H1 (cell line): ENCODE results near the gene ZDHHC8.

Experiments
- EZH2 ChIP-seq: fragments of 200-600 bp; sonication (generic); IDR thresholded peaks from 2 replicates; pipeline ENCODE4 v1.7.1; 2012; ENCODE audit warnings: low read depth, mild to moderate bottlenecking, moderate library complexity, low read length, inconsistent platforms; ENCODE audit not compliant: severe bottlenecking
- JUN ChIP-seq: IDR thresholded peaks from 2 replicates; pipeline ENCODE4 v1.6.1; 2011; ENCODE audit warnings: low read depth, mild to moderate bottlenecking, improper control_type of control experiment, low read length
- POLR2A ChIP-seq, 2 experiments: IDR thresholded peaks; 1 replicate in 1 of 2; 2 replicates in 1 of 2; pipeline ENCODE4 v1.6.1; 2011; ENCODE audit warnings: low read depth in 2 of 2, low read length in 2 of 2, mild to moderate bottlenecking in 2 of 2; ENCODE audit errors: control extremely low read depth in 1 of 2
- POLR2AphosphoS5 ChIP-seq: IDR thresholded peaks from 2 replicates; pipeline ENCODE4 v1.6.1; 2011; ENCODE audit warnings: low read depth, low read length
- ZNF274 ChIP-seq: IDR thresholded peaks from 2 replicates; pipeline ENCODE4 v1.7.0; 2012; ENCODE audit warnings: low read length, borderline replicate concordance; ENCODE audit errors: extremely low read depth
- TF ChIP-seq, protein P1 (sequence below): IDR thresholded peaks from 2 replicates; pipeline ENCODE4 v1.6.1; 2011; ENCODE audit warnings: low read length, improper control_type of control experiment
- TF ChIP-seq, protein P2 (sequence below): IDR thresholded peaks from 2 replicates; pipeline ENCODE4 v1.6.1; 2012; ENCODE audit warnings: inconsistent platforms
- TF ChIP-seq, protein P3 (sequence below), 3 experiments: IDR thresholded peaks; 1 replicate in 2 of 3; 2 replicates in 1 of 3; pipeline versions ENCODE4 v1.5.1 to v1.6.1; 2011; ENCODE audit warnings: low read length in 3 of 3, mild to moderate bottlenecking in 3 of 3, inconsistent platforms in 2 of 3, low read depth in 1 of 3, moderate library complexity in 1 of 3; ENCODE audit not compliant: insufficient read depth in 1 of 3; ENCODE audit errors: control extremely low read depth in 1 of 3

DNA sequence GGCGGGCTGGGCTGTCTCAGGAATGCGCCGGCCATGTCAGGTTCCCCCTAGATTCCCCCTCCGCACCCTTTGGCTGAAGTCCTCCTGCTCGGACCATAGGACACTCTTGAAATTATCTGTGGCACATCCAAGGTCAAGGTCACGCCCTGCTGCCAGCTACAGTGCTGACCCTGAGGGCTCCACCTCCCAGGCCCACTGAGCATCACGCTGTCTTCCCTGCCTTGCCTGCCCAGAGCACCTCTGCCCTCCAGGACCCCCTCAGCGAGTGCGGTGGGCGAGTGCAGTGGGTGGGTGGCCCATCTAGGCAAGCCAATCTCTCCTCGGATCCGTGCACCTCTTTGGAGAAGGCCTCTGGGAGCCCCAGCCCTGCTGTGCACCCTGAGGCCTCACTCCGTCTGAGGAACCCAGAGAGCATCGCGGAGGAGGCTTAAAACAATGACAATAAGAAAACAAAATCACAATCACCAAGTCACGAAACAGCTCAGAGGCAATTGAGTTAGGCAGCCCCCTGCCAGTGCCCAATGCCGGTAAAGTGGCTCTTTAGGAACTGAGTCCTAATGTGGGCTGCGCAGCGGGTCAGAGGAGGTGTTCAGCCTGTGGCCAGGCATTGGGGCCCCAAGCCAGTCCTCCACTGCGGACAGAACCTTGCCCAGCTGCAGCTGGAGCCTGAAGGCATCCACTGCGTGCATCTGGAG is 45.8 kb downstream of the ZDHHC8 start:
- TF ChIP-seq, protein P1, sequence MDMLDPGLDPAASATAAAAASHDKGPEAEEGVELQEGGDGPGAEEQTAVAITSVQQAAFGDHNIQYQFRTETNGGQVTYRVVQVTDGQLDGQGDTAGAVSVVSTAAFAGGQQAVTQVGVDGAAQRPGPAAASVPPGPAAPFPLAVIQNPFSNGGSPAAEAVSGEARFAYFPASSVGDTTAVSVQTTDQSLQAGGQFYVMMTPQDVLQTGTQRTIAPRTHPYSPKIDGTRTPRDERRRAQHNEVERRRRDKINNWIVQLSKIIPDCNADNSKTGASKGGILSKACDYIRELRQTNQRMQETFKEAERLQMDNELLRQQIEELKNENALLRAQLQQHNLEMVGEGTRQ: no peak
- TF ChIP-seq EZH2 (no peak), POLR2A (IDR thresholded peaks at IDR 0.05; ENCODE audit: control extremely low read depth in 1 of 2, low read depth in 2 of 2, low read length in 2 of 2) (no peak), ZNF274 (no peak), JUN (no peak), POLR2AphosphoS5 (no peak)
- TF ChIP-seq, protein P2, sequence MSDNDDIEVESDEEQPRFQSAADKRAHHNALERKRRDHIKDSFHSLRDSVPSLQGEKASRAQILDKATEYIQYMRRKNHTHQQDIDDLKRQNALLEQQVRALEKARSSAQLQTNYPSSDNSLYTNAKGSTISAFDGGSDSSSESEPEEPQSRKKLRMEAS: no peak
- TF ChIP-seq, protein P3, sequence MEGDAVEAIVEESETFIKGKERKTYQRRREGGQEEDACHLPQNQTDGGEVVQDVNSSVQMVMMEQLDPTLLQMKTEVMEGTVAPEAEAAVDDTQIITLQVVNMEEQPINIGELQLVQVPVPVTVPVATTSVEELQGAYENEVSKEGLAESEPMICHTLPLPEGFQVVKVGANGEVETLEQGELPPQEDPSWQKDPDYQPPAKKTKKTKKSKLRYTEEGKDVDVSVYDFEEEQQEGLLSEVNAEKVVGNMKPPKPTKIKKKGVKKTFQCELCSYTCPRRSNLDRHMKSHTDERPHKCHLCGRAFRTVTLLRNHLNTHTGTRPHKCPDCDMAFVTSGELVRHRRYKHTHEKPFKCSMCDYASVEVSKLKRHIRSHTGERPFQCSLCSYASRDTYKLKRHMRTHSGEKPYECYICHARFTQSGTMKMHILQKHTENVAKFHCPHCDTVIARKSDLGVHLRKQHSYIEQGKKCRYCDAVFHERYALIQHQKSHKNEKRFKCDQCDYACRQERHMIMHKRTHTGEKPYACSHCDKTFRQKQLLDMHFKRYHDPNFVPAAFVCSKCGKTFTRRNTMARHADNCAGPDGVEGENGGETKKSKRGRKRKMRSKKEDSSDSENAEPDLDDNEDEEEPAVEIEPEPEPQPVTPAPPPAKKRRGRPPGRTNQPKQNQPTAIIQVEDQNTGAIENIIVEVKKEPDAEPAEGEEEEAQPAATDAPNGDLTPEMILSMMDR (IDR thresholded peaks at IDR 0.05; ENCODE audit: control extremely low read depth in 1 of 3, insufficient read depth in 1 of 3, low read depth in 1 of 3, low read length in 3 of 3): no peak
